K562 (cell line): ENCODE measurements around the gene ADGRG1. TPM values are rescaled to one million over a fixed set of nuclear protein-coding genes. Genes with fewer than 3 reads are reported as not detected.
A peak's percentile ranks its signal among the peaks of the same experiment; 100 is the strongest.

ENCODE experiments used
- BRF1 ChIP-seq: IDR thresholded peaks from 3 replicates; pipeline ENCODE4 v1.6.1; 2011; ENCODE audit warnings: borderline replicate concordance, mild to moderate bottlenecking; ENCODE audit not compliant: insufficient read length; ENCODE audit errors: extremely low read depth
- E4F1 ChIP-seq: fragments of 250-450 bp; sonication (Bioruptor Pico); IDR thresholded peaks from 2 replicates; pipeline ENCODE4 v1.5.0; 2021; ENCODE audit warnings: mild to moderate bottlenecking, borderline replicate concordance
- ETV1 ChIP-seq: fragments of 450-650 bp; conservative IDR thresholded peaks from 2 replicates; pipeline ENCODE4 v1.6.1; 2016; ENCODE audit warnings: missing genetic modification characterization, control low read depth, low read depth, missing compliant biosample characterization
- FOS ChIP-seq: IDR thresholded peaks from 3 replicates; pipeline ENCODE4 v1.6.1; 2011; ENCODE audit not compliant: insufficient read length; ENCODE audit errors: extremely low read depth
- FOXA3 ChIP-seq, 2 experiments: fragments of 450-650 bp in 1 of 2; sonication (generic) in 1 of 2; formaldehyde crosslinking; IDR thresholded peaks in 1 of 2; conservative IDR thresholded peaks in 1 of 2; 2 replicates each; pipeline versions ENCODE4 v1.4.0 to v1.8.0; 2020 to 2022; ENCODE audit warnings: mild to moderate bottlenecking in 2 of 2, missing genetic modification reagents in 1 of 2
- HNRNPK ChIP-seq: fragments of 200-400 bp; formaldehyde crosslinking; IDR thresholded peaks from one replicate; pipeline ENCODE4 v1.6.1; 2018; ENCODE audit warnings: mild to moderate bottlenecking, low read depth, low read length; ENCODE audit not compliant: poor library complexity, severe bottlenecking
- ILF3 ChIP-seq: fragments of 450-650 bp; IDR thresholded peaks from 2 replicates; pipeline ENCODE4 v1.6.1; 2018; ENCODE audit warnings: antibody characterized with exemption, mild to moderate bottlenecking, moderate library complexity, borderline replicate concordance
- KLF16 ChIP-seq: IDR thresholded peaks from 2 replicates; pipeline ENCODE4 v1.6.1; 2016; ENCODE audit warnings: antibody characterized with exemption
- MLX ChIP-seq, 2 experiments: fragments of 450-650 bp in 1 of 2; sonication (generic) in 1 of 2; formaldehyde crosslinking; conservative IDR thresholded peaks; 2 replicates each; pipeline versions ENCODE4 v1.4.0 to v1.8.1; 2020 to 2022; ENCODE audit warnings: mild to moderate bottlenecking in 1 of 2, missing genetic modification reagents in 1 of 2
- MTA2 ChIP-seq: fragments of 450-650 bp; IDR thresholded peaks from 2 replicates; pipeline ENCODE4 v1.6.1; 2016; ENCODE audit warnings: low read depth
- MTA3 ChIP-seq: fragments of 450-650 bp; formaldehyde crosslinking; IDR thresholded peaks from 2 replicates; pipeline ENCODE4 v1.6.1; 2017; ENCODE audit warnings: mild to moderate bottlenecking, borderline replicate concordance
- PHB ChIP-seq: fragments of 250-450 bp; sonication (Bioruptor Pico); IDR thresholded peaks from 2 replicates; pipeline ENCODE4 v1.5.0; 2021
- SLC30A9 ChIP-seq: fragments of 250-450 bp; sonication (Bioruptor Pico); IDR thresholded peaks from 2 replicates; pipeline ENCODE4 v1.8.0; 2022; ENCODE audit warnings: mild to moderate bottlenecking, moderate library complexity
- SMC3 ChIP-seq: conservative IDR thresholded peaks from 2 replicates; pipeline ENCODE4 v1.6.1; 2011; ENCODE audit warnings: low read depth, low read length, improper control_type of control experiment; ENCODE audit not compliant: insufficient read depth
- SNRNP70 ChIP-seq: fragments of 200-400 bp; formaldehyde crosslinking; optimal IDR thresholded peaks from 2 replicates; pipeline ENCODE3; 2017; ENCODE audit warnings: low read depth, low read length
- STAG1 ChIP-seq: sonication (generic); formaldehyde crosslinking; IDR thresholded peaks from 2 replicates; pipeline ENCODE4 v1.5.0; 2020; ENCODE audit warnings: missing genetic modification reagents, borderline replicate concordance
- ZNF146 ChIP-seq: IDR thresholded peaks from one replicate; pipeline ENCODE4 v1.6.1; 2018; ENCODE audit warnings: missing compliant biosample characterization; ENCODE audit not compliant: unreplicated experiment
- ZNF174 ChIP-seq: fragments of 250-450 bp; sonication (Bioruptor Pico); IDR thresholded peaks from 2 replicates; pipeline ENCODE4 v1.4.0; 2020; ENCODE audit warnings: mild to moderate bottlenecking
- ZNF766 ChIP-seq: fragments of 200-800 bp; sonication (Bioruptor generic); conservative IDR thresholded peaks from 2 replicates; pipeline ENCODE4 v1.6.1; 2016; ENCODE audit warnings: missing genetic modification characterization, missing compliant biosample characterization
- polyA plus RNA-seq, 8 experiments: library from polyadenylated mRNA; depleted of rRNA in 4 of 8; stranded (reverse) in 5 of 8; unstranded in 3 of 8; fragments of >200 nt; fragmentation: Nextera tagmentation in 2 of 8; fragmentation: Illumina TruSeq in 1 of 8; extraction: Ambion mirVana in 2 of 8; extraction: Trizol in 1 of 8; gene quantifications; 2 replicates each; pipeline versions ENCODE4 v1.2.1 to v1.2.3, GENCODE V29; 2011 to 2014; ENCODE audit warnings: inconsistent platforms in 1 of 8, missing spikeins in 1 of 8
- total RNA-seq, 7 experiments: library from RNA; depleted of rRNA in 6 of 7; stranded (reverse); fragments of >200 nt in 6 of 7; fragmentation: Illumina TruSeq in 2 of 7; extraction: Trizol in 2 of 7; gene quantifications; 2 replicates each; pipeline versions ENCODE4 v1.2.1 to v1.2.3, GENCODE V29; 2011 to 2021; ENCODE audit warnings: low replicate concordance in 1 of 7
- TF ChIP-seq, protein P1 (sequence below): IDR thresholded peaks from 2 replicates; pipeline ENCODE4 v1.6.1; 2011; ENCODE audit warnings: borderline replicate concordance, low read depth, mild to moderate bottlenecking, moderate library complexity, low read length; ENCODE audit not compliant: insufficient read depth, poor library complexity, severe bottlenecking
- TF ChIP-seq, protein P2 (sequence below): fragments of 250-450 bp; sonication (Bioruptor Pico); IDR thresholded peaks from 2 replicates; pipeline ENCODE4 v1.8.0; 2022; ENCODE audit warnings: inconsistent platforms

Gene ADGRG1
- total and polyA plus RNA-seq, 9 of the 15 experiments (the other 6 are each of a cell fraction or from before 2014, with no cell fraction given), result 0.04 to 0.31 (median 0.16) TPM; not detected in 6

- TF ChIP-seq, protein P1, sequence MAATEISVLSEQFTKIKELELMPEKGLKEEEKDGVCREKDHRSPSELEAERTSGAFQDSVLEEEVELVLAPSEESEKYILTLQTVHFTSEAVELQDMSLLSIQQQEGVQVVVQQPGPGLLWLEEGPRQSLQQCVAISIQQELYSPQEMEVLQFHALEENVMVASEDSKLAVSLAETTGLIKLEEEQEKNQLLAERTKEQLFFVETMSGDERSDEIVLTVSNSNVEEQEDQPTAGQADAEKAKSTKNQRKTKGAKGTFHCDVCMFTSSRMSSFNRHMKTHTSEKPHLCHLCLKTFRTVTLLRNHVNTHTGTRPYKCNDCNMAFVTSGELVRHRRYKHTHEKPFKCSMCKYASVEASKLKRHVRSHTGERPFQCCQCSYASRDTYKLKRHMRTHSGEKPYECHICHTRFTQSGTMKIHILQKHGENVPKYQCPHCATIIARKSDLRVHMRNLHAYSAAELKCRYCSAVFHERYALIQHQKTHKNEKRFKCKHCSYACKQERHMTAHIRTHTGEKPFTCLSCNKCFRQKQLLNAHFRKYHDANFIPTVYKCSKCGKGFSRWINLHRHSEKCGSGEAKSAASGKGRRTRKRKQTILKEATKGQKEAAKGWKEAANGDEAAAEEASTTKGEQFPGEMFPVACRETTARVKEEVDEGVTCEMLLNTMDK, result no peak
- TF ChIP-seq STAG1 (CRISPR knock-in tag), result no peak
- no peak for TF ChIP-seq E4F1 (CRISPR knock-in tag)
- no peak for TF ChIP-seq ZNF146
- no peak for TF ChIP-seq BRF1
- TF ChIP-seq MTA3, result peak; percentile 89; the same call in 1 of the 2 replicates
- no peak for TF ChIP-seq ILF3
- no peak for TF ChIP-seq SMC3
- no peak for TF ChIP-seq ZNF174 (CRISPR knock-in tag)
- TF ChIP-seq HNRNPK, result no peak
- TF ChIP-seq PHB (CRISPR knock-in tag), result no peak
- TF ChIP-seq SNRNP70, result no peak
- TF ChIP-seq, protein P2, sequence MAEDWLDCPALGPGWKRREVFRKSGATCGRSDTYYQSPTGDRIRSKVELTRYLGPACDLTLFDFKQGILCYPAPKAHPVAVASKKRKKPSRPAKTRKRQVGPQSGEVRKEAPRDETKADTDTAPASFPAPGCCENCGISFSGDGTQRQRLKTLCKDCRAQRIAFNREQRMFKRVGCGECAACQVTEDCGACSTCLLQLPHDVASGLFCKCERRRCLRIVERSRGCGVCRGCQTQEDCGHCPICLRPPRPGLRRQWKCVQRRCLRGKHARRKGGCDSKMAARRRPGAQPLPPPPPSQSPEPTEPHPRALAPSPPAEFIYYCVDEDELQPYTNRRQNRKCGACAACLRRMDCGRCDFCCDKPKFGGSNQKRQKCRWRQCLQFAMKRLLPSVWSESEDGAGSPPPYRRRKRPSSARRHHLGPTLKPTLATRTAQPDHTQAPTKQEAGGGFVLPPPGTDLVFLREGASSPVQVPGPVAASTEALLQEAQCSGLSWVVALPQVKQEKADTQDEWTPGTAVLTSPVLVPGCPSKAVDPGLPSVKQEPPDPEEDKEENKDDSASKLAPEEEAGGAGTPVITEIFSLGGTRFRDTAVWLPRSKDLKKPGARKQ (CRISPR knock-in tag), result no peak
- TF ChIP-seq MTA2, result no peak
- peak; percentile 94 for TF ChIP-seq ETV1 (tag)
- no peak for TF ChIP-seq FOS
- no peak for TF ChIP-seq SLC30A9 (CRISPR knock-in tag)
- TF ChIP-seq FOXA3 (CRISPR knock-in tag; conservative IDR thresholded peaks at IDR 0.05 in 1 of 2, IDR thresholded peaks at IDR 0.05 in 1 of 2), result no peak
- TF ChIP-seq KLF16, result no peak
- TF ChIP-seq ZNF766 (CRISPR knock-in tag), result peak; percentile 88
- TF ChIP-seq MLX (CRISPR knock-in tag; conservative IDR thresholded peaks at IDR 0.05), result no peak
Observed at GRCh38 chr16:57667526-57668262, 39.3 kb downstream of the ADGRG1 start (continued).
